ENCODE results near the gene CCDC27.

The CCDC27 gene

GRCh38 chr1:3713840-3714239, 38.4 kb upstream of the CCDC27 start:
- TF ChIP-seq CTCF (IDR thresholded peaks at IDR 0.05; ENCODE audit: poor library complexity, severe bottlenecking), result no peak
- no peak overlapping the region for H3K4me3 ChIP-seq (ENCODE audit: severe bottlenecking)
- ATAC-seq (ENCODE audit: low read depth) (no peak), DNase-seq (ENCODE audit: low spot score) (no peak)
- H3K27me3 ChIP-seq (ENCODE audit: insufficient read depth, poor library complexity, severe bottlenecking), result no peaks in the 10 kb centered on the region
- H3K27ac ChIP-seq (ENCODE audit: poor library complexity, severe bottlenecking), result no peak overlapping the region
- H3K4me1 ChIP-seq (ENCODE audit: insufficient read depth, poor library complexity, severe bottlenecking), result peaks cover 32% of the 10 kb centered on the region
- H3K9me3 ChIP-seq (ENCODE audit: severe bottlenecking), result no peaks in the 10 kb centered on the region
- no peaks in the 10 kb centered on the region for H3K36me3 ChIP-seq (ENCODE audit: low read depth)

- Histone ChIP-seq H3K4me3 (ENCODE audit: severe bottlenecking) (no peak overlapping the region), H3K9me3 (ENCODE audit: severe bottlenecking) (no peaks in the 10 kb centered on the region), H3K27me3 (ENCODE audit: insufficient read depth, poor library complexity, severe bottlenecking) (no peaks in the 10 kb centered on the region), H3K36me3 (ENCODE audit: low read depth) (no peaks in the 10 kb centered on the region), H3K4me1 (ENCODE audit: insufficient read depth, poor library complexity, severe bottlenecking) (peaks cover 32% of the 10 kb centered on the region), H3K27ac (ENCODE audit: poor library complexity, severe bottlenecking) (no peak overlapping the region)
- DNase-seq (ENCODE audit: low spot score), result no peak
- no peak for TF ChIP-seq CTCF (IDR thresholded peaks at IDR 0.05; ENCODE audit: poor library complexity, severe bottlenecking)
- no peak for ATAC-seq (ENCODE audit: low read depth)
These were observed 37.9 kb upstream of the CCDC27 start for GRCh38 chr1:3714284-3714741.

GRCh38 chr1:3714814-3715213, 37.4 kb upstream of the CCDC27 start:
- DNase-seq (ENCODE audit: low spot score) (no peak), ATAC-seq (ENCODE audit: low read depth) (no peak)
- no peak overlapping the region for H3K4me3 ChIP-seq (ENCODE audit: severe bottlenecking)
- H3K4me1 ChIP-seq (ENCODE audit: insufficient read depth, poor library complexity, severe bottlenecking), result peaks cover 32% of the 10 kb centered on the region
- no peaks in the 10 kb centered on the region for H3K9me3 ChIP-seq (ENCODE audit: severe bottlenecking)
- no peaks in the 10 kb centered on the region for H3K27me3 ChIP-seq (ENCODE audit: insufficient read depth, poor library complexity, severe bottlenecking)
- H3K27ac ChIP-seq (ENCODE audit: poor library complexity, severe bottlenecking), result no peak overlapping the region
- TF ChIP-seq CTCF (IDR thresholded peaks at IDR 0.05; ENCODE audit: poor library complexity, severe bottlenecking), result no peak
- no peaks in the 10 kb centered on the region for H3K36me3 ChIP-seq (ENCODE audit: low read depth)

GRCh38 chr1:3716351-3716750, 35.9 kb upstream of the CCDC27 start:
- DNase-seq (ENCODE audit: low spot score) (no peak), ATAC-seq (ENCODE audit: low read depth) (no peak)
- H3K9me3 ChIP-seq (ENCODE audit: severe bottlenecking), result no peaks in the 10 kb centered on the region
- peak overlapping the region; percentile 65 for H3K27ac ChIP-seq (ENCODE audit: poor library complexity, severe bottlenecking)
- no peak for TF ChIP-seq CTCF (IDR thresholded peaks at IDR 0.05; ENCODE audit: poor library complexity, severe bottlenecking)
- H3K27me3 ChIP-seq (ENCODE audit: insufficient read depth, poor library complexity, severe bottlenecking), result no peaks in the 10 kb centered on the region
- H3K4me1 ChIP-seq (ENCODE audit: insufficient read depth, poor library complexity, severe bottlenecking), result peaks cover 29% of the 10 kb centered on the region
- no peak overlapping the region for H3K4me3 ChIP-seq (ENCODE audit: severe bottlenecking)
- no peaks in the 10 kb centered on the region for H3K36me3 ChIP-seq (ENCODE audit: low read depth)

GRCh38 chr1:3717041-3717714, 35.1 kb upstream of the CCDC27 start:
- Histone ChIP-seq H3K4me3 (ENCODE audit: severe bottlenecking) (no peak overlapping the region), H3K27me3 (ENCODE audit: insufficient read depth, poor library complexity, severe bottlenecking) (no peaks in the 10 kb centered on the region), H3K36me3 (ENCODE audit: low read depth) (no peaks in the 10 kb centered on the region), H3K4me1 (ENCODE audit: insufficient read depth, poor library complexity, severe bottlenecking) (peaks cover 23% of the 10 kb centered on the region), H3K9me3 (ENCODE audit: severe bottlenecking) (no peaks in the 10 kb centered on the region), H3K27ac (ENCODE audit: poor library complexity, severe bottlenecking) (peak overlapping the region; percentile 65)
- peak; percentile 93 for DNase-seq (ENCODE audit: low spot score)
- no peak for TF ChIP-seq CTCF (IDR thresholded peaks at IDR 0.05; ENCODE audit: poor library complexity, severe bottlenecking)
- peak; percentile 75 for ATAC-seq (ENCODE audit: low read depth)
